BJ (cell line): ENCODE measurements around the gene CPVL. TPM values are rescaled to one million over a fixed set of nuclear protein-coding genes. Genes with fewer than 3 reads are reported as not detected.
"Not testable (repeated sequence)": the region's sequence is repeated elsewhere in the genome, so short reads cannot be mapped to it uniquely, and the experiment has no call there.

Experiments
- CTCF ChIA-PET: fragments of 350-600 bp; formaldehyde crosslinking; extraction: SDS; loops from one replicate; lab custom pipeline; 2021; ENCODE audit warnings: antibody characterized with exemption, inconsistent platforms; lab: Yijun Ruan, JAX
- POLR2A ChIA-PET: fragments of 300-600 bp; sonication (Branson Sonifier 250); formaldehyde crosslinking; extraction: SDS; loops from one replicate; lab custom pipeline; 2021; ENCODE audit warnings: antibody characterized with exemption; lab: Charles Lee
- DNase-seq: peaks from one replicate; pipeline ENCODE4 v3.0.0-alpha.2; 2011; ENCODE audit warnings: low read depth
- H3K27me3 ChIP-seq: 2 replicates; pipeline ENCODE4 v1.6.0; 2011; ENCODE audit warnings: low read length; ENCODE audit not compliant: control insufficient read depth, insufficient read depth
- H3K36me3 ChIP-seq: 2 replicates; pipeline ENCODE4 v1.5.1; 2011; ENCODE audit warnings: low read length; ENCODE audit not compliant: control insufficient read depth, insufficient read depth
- H3K4me3 ChIP-seq: 2 replicates; pipeline ENCODE4 v1.5.1; 2011; ENCODE audit warnings: low read depth, mild to moderate bottlenecking, control low read depth, low read length
- polyA plus RNA-seq: library from polyadenylated mRNA; depleted of rRNA; stranded (reverse); fragments of >200 nt; gene quantifications from 2 replicates; pipeline ENCODE4 v1.2.3, GENCODE V29; 2011
- TF ChIP-seq, protein P1 (sequence below): IDR thresholded peaks from 2 replicates; pipeline ENCODE4 v1.5.1; 2011; ENCODE audit warnings: low read depth, mild to moderate bottlenecking, control low read depth, inconsistent platforms, low read length, moderate library complexity; ENCODE audit not compliant: insufficient read depth

CPVL gene
- polyA plus RNA-seq, 1 experiment, result not detected

DNA sequence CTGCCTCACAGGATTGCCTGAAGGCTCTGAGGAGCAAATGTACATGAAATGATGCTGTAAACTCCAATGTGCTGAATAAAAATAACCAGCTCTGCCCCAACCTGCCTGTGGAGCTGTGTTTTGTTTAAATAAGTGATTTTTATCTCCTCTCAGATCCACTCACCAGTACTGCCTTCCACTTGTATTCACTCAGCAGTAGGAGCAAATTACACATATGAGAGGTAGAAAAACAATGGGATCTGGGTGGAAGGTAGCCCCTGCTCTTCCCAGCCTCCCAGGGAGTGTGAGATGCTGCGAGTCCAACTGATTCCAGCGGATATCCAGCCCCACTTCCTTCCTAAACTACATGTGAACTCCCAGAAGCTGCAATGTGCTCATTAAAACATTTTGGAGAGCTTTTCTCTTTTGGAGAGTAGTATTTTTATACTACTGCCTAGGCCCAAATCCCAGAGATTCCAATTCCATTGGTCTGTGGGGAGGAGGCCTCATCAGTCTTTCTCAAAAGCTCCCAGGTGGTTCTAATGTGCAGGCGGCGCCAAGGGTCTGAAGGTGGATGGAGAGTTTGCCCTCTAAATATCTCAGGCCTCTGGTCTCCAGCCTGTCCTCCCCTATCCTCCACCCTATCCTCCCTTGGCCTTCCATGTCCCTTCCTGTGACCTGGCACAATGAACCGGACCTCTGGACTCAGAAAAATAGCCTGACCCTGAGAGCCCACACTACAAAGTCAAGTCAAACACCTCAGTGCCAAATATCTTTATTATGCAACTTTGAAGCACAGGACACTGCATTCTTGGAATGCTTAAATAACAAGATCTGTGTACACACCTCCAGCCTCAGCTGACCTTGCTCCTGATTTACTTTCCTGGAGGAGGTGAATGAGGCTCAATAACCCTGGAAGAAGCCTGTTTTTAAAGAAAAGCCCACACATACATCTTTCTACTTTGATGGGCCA is 46.2 kb downstream of the CPVL start:
- no peaks in the 10 kb centered on the region; the same call in 1 of the 2 replicates for H3K27me3 ChIP-seq
- H3K4me3 ChIP-seq, result no peak overlapping the region
- TF ChIP-seq, protein P1, sequence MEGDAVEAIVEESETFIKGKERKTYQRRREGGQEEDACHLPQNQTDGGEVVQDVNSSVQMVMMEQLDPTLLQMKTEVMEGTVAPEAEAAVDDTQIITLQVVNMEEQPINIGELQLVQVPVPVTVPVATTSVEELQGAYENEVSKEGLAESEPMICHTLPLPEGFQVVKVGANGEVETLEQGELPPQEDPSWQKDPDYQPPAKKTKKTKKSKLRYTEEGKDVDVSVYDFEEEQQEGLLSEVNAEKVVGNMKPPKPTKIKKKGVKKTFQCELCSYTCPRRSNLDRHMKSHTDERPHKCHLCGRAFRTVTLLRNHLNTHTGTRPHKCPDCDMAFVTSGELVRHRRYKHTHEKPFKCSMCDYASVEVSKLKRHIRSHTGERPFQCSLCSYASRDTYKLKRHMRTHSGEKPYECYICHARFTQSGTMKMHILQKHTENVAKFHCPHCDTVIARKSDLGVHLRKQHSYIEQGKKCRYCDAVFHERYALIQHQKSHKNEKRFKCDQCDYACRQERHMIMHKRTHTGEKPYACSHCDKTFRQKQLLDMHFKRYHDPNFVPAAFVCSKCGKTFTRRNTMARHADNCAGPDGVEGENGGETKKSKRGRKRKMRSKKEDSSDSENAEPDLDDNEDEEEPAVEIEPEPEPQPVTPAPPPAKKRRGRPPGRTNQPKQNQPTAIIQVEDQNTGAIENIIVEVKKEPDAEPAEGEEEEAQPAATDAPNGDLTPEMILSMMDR, result no peak
- CTCF ChIA-PET, result interaction anchor here (0.7 to 19.2 kb wide), 6 partner anchors 10 to 177 kb away, joined by 4 to 555 read pairs (median 6); partner anchors contain the start of gene TRIL
- POLR2A ChIA-PET, result no interaction called here
- H3K36me3 ChIP-seq, result no peaks in the 10 kb centered on the region
- DNase-seq, result no peak

- TF ChIP-seq, protein P1, result no peak
- H3K27me3 ChIP-seq, result no peaks in the 10 kb centered on the region; the same call in 1 of the 2 replicates
- H3K36me3 ChIP-seq, result no peaks in the 10 kb centered on the region
- no peak for DNase-seq
- ChIA-PET CTCF (interaction anchor here (19.2 kb wide), 1 partner anchor 173 kb away, joined by 555 read pairs; no protein-coding TSS in a partner anchor), POLR2A (no interaction called here)
- no peak overlapping the region for H3K4me3 ChIP-seq
Measured at GRCh38 chr7:29096446-29096730, 49.9 kb downstream of the CPVL start.

- no peak overlapping the region for H3K4me3 ChIP-seq
- no peaks in the 10 kb centered on the region; the same call in 1 of the 2 replicates for H3K27me3 ChIP-seq
- no peaks in the 10 kb centered on the region for H3K36me3 ChIP-seq
- TF ChIP-seq, protein P1, result no peak
- ChIA-PET POLR2A (no interaction called here), CTCF (interaction anchor here (19.2 kb wide), 1 partner anchor 173 kb away, joined by 555 read pairs; no protein-coding TSS in a partner anchor)
- DNase-seq, result no peak
Measured at GRCh38 chr7:29095631-29096445, 50.5 kb downstream of the CPVL start.

DNA sequence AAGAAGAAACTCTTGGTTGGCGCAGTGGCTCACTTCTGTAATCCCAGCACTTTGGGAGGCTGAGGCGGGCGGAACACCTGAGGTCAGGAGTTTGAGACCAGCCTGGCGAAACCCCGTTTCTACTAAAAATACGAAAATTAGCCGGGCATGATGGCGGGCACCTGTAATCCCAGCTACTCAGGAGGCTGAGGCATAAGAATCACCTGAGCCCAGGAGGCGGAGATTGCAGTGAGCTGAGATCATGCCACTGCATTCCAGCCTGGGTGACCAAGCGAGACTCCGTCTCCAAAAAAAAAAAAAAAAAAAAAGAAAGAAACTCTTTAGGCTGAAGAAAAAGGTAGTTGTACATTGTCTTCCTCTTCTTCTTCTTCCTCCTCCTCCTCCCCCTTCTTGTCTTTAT is 53.2 kb downstream of the CPVL start:
- H3K4me3 ChIP-seq, H3K36me3 ChIP-seq, DNase-seq, H3K27me3 ChIP-seq, POLR2A ChIA-PET: not testable (repeated sequence)
- CTCF ChIA-PET, result interaction anchor here (1.1 to 19.2 kb wide), 2 partner anchors 138 to 170 kb away, joined by 3 to 555 read pairs; no protein-coding TSS in a partner anchor

DNA sequence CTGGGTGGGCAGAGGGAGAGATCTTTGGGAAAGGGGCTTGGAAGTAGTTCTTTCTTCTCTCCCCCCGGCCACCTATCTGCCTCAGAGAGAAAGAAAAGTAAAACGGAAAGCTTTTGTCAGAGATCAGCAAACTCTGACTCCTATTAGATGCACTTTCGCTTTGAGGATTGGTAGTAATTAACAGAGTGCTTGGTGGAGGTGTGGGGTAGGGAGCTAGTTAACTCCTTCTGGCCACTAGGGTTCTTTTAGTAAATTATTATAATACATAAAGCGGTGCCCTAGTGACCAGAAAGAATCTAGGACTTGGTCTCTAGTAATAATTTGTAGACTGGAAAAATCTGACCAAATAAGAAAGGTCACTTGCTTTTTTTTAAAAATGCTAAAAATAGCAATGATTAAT is 54.6 kb downstream of the CPVL start:
- TF ChIP-seq, protein P1, result no peak
- DNase-seq, result no peak
- ChIA-PET POLR2A (interaction anchor here (0.6 kb wide), 1 partner anchor 111 kb away, joined by 3 read pairs; no protein-coding TSS in a partner anchor), CTCF (interaction anchor here (1.1 to 19.2 kb wide), 5 partner anchors 10 to 168 kb away, joined by 3 to 555 read pairs (median 15); no protein-coding TSS in a partner anchor)
- no peaks in the 10 kb centered on the region; the same call in 1 of the 2 replicates for H3K27me3 ChIP-seq
- peak overlapping the region; percentile 19 for H3K4me3 ChIP-seq
- no peaks in the 10 kb centered on the region for H3K36me3 ChIP-seq
